Fibroblast of upper back skin (primary cell): ENCODE measurements around the gene ATOSB.

ENCODE experiments used
- DNase-seq: peaks from one replicate; pipeline ENCODE4 v3.0.0-alpha.2; 2013

Gene ATOSB

DNA sequence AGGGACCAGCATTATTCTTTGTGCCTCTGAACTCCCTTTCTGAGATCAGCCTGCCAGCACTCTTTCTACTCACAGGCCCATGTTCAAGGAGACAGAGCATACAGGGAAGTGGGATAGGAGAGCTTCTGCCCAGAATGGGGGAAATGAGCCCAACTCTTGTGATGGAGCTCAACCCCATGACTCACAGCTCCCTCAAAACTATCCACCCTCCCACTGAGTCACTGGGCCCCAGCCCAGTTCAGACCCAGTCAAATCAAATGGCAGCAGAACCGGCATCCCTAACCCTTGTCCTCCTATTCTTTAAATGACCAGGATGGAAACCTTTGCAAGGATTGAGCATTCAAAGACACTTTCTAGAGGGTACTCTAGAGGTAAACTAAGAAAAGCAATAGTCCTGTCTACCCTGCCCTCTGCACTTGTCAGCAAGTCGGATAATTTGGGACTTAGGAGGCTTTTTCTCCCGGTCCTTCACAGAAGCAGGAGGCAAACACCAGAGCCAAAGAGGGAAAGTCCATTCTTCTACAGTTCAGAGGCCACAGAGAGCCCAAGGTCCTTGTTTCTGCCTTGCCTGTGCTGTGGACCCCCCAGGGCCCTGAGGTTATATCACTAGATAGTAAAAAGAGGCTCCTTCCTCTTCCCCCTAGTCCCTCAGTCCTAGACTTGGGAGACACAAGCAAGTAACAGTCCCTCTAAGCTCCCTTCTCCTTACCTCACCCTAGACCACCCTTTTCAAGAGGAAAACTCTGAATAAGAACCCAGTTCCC, 3.2 kb downstream of the ATOSB start:
- DNase-seq = peak; percentile 74

DNA sequence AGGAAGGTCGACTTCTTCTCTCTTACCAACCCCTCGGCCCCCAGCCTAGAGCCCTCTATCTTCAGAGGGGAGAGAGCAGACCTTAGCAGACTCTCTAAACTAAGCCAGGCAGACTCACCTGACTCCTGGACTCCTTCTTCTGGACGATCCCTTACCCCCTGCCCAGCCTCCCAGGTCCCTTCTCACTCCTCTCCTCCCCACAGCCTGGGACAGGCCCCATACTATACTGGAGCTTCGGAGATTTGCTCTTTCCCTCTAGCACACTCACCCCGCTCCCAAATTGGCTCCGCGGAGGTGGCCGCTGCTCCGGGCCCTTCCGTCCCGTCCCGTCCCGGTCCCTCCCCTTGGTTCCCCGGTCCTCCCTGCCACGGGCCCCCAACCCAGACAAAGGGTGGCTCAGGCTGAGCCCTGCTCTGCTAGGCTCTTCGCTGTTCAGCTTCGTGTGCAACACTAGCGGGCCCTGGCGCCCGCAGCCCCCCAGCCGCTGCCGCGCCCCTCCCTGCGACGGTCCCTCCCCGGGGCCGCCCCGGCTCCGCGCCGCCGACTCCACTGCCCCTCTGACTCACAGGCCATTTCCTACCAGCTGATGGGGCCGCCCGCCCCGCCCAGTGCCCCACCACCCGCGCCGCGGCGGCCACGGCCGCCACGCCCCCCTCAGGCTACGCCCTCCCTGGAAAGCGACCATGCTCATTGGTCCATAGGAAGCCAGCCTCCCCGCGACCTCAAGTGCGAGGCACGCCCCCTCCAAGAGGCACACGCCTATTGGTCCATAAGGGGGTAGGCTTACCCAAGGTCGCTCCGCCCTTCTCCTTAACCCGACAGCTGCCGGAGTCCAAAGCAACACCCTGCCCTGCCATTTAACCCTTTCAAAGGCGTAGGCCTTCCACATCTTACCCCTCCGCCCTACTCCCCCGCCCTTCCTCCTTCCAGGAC, 4.4 kb downstream of the ATOSB start:
- DNase-seq = peak; percentile 99

GRCh38 chr9:35110327-35110761, 5.3 kb downstream of the ATOSB start:
- peak; percentile 48 for DNase-seq

DNA sequence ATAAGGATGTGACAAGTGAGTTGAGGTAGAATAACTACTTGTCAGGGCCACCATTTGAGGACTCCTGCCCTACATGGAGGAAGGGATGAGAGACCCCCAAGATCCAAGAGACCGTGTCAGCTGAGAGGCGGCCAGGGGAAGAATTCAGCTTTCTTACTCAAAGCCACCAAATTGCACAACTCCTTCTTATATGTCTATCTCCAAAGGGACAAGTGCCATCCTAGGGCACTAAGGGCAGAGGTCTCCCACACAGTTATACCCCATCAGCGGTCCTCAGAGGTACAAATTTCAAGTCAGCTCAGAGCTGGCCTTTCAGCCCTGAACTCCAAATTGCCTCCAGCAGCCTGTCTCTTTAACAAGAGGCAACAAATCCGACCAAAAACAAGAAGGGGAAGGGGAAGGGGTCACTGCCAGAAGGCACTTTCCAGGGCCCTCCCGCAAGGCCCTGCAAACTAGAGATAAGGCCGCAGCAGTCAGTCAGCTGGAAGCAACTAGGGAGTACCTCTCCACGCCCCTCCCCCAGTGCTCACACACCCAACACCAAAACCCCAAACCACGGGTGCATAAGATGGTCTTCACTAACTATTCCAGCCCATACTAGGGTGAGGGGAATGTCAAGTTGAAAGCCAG, 6.6 kb downstream of the ATOSB start:
- no peak for DNase-seq

- no peak for DNase-seq
These were observed 7.2 kb downstream of the ATOSB start for GRCh38 chr9:35108461-35108860.

GRCh38 chr9:35107297-35108290, 8.1 kb downstream of the ATOSB start:
- DNase-seq = no peak

DNA sequence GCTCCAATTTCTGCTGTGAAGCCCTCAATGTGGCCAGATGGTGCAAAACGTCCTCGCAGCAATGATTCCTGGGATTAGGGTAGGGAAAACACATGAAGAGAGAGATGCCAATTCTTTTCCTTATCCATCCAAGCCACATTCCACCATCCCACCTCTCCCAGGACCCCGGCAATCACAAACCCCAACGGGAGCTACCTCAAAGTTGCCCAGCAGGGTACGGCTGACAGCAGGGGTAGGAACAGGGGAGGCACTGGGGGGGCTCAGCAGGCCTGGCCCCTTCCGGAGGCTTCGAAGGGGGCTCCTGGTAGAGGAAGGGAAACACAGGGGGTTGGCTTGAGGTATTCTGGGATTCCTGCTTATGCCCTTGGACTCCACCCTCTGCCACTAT, 9.3 kb downstream of the ATOSB start:
- no peak for DNase-seq

- DNase-seq = no peak
These were observed 9.9 kb downstream of the ATOSB start for GRCh38 chr9:35105571-35106342.

GRCh38 chr9:35105126-35105525, 10.5 kb downstream of the ATOSB start:
- no peak for DNase-seq

- DNase-seq = no peak
These were observed 11.1 kb downstream of the ATOSB start for GRCh38 chr9:35104586-35104985.

DNA sequence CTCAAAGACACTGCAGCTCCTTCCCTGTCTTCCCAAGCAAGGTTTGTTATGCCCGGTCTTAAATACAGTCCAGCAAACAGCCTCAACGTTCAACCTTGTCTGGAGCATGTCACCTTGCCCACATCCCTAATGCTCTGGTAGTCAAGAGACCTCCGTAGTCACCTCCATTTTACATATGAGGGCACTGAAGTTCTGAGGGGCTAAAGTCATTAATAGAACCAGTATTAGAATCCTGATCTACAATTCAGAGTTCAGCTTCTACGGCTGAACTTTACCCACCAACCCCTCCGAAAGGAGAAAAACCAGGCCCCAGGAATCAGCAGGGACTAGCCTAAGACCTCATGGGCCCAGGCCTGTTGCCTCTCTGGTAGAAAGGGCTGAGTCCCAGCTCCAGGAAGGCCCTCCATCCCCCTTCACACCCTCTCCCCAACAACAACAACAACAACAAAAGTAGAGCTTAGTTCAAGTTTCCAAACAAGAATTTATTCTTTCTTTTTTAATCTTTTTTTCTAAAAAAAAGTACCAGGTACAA, 11.9 kb downstream of the ATOSB start:
- no peak for DNase-seq

GRCh38 chr9:35102769-35103659, 12.6 kb downstream of the ATOSB start, which contains the start of gene STOML2:
Gene STOML2, minus strand, starts transcription at chr9:35103131. Its CDS starts 37 bp downstream, at chr9:35103094.
- peak; percentile 94 for DNase-seq

GRCh38 chr9:35102465-35102768, 13.2 kb downstream of the ATOSB start:
- DNase-seq = no peak

DNA sequence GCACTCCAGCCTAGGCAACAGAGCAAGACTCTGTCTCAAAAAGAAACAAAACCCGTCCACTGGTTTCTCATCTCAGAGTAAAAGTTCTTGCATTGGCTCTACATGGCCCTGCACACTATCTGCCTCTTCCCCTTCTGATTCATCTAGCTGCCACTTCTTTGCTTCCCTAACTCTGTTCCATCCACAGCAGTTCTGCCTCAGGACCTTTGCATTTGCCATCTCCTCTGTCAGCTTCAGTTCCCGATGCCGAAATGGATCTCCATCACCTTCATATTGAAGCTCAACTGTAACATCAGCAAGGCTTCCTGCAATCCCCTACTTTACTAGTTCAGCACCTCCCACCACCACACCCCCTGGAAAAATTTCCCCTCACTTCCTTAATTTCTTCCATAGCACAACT, 18.1 kb downstream of the ATOSB start:
- DNase-seq = no peak

GRCh38 chr9:35096035-35096849, 19.4 kb downstream of the ATOSB start, which contains the start of gene PIGO:
Gene PIGO, minus strand, starts transcription at chr9:35096591. Its CDS starts 1,026 bp downstream, at chr9:35095565.
- peak; percentile 79 for DNase-seq

DNA sequence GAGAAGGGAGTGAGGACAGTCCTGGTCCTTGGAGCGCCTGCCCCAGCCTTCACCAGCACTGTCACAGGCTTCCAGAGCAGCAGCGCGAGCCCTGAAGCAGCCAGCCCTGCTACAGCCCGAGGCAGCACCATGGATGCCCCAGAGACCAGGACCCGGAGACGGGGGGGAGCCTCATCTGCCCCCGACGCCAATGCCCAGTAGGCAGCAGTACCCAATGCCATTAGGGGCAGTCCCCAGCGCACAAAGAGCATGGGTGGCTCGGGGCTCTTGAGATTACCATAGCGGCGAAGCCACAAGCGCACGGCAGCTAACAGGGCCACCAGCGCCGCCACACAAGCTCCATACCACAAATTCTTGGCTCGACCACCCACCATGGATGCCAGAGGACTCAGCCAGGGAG, 24.1 kb downstream of the ATOSB start:
- no peak for DNase-seq

- DNase-seq = no peak
These were observed 26.2 kb downstream of the ATOSB start for GRCh38 chr9:35089434-35089833.

- no peak for DNase-seq
These were observed 30.6 kb downstream of the ATOSB start for GRCh38 chr9:35085078-35085477.
